Astrocyte of the cerebellum (primary cell): ENCODE measurements around the gene DSCAML1.

Source experiments
- DNase-seq: peaks from one replicate; pipeline ENCODE4 v3.0.0-alpha.2; 2011; ENCODE audit warnings: low read depth
- H3K4me3 ChIP-seq: 2 replicates; pipeline ENCODE4 v1.5.1; 2011; ENCODE audit warnings: mild to moderate bottlenecking, low read depth, low read length, moderate library complexity
- CTCF ChIP-seq: IDR thresholded peaks from 2 replicates; pipeline ENCODE4 v1.5.1; 2012; ENCODE audit warnings: low read length, low read depth, moderate library complexity, mild to moderate bottlenecking; ENCODE audit errors: missing control alignments
- in situ Hi-C: cut with HindIII; loops from 2 replicates; pipeline ENCODE4 v1.10.0; 2017; ENCODE audit warnings: low sequenced_read_pairs

The DSCAML1 gene

GRCh38 chr11:117679461-117679860, 117.6 kb downstream of the DSCAML1 start:
- no peak for TF ChIP-seq CTCF
- no peak overlapping the region for H3K4me3 ChIP-seq
- in situ Hi-C loops: no loop called here
- no peak for DNase-seq

GRCh38 chr11:117678658-117679406, 118.2 kb downstream of the DSCAML1 start:
- in situ Hi-C loops: no loop called here
- no peak overlapping the region for H3K4me3 ChIP-seq
- TF ChIP-seq CTCF: no peak
- DNase-seq: no peak

GRCh38 chr11:117677729-117678310, 119.2 kb downstream of the DSCAML1 start:
- in situ Hi-C loops: no loop called here
- no peak for DNase-seq
- no peak for TF ChIP-seq CTCF
- H3K4me3 ChIP-seq: no peak overlapping the region

- no peak for DNase-seq
- in situ Hi-C loops: no loop called here
Observed at GRCh38 chr11:117676501-117676900, 120.5 kb downstream of the DSCAML1 start.

GRCh38 chr11:117673602-117674001, 123.4 kb downstream of the DSCAML1 start:
- no peak for TF ChIP-seq CTCF
- no peak for DNase-seq
- in situ Hi-C loops: no loop called here
- H3K4me3 ChIP-seq: no peak overlapping the region

More at GRCh38 chr11:117676501-117676900, 120.5 kb downstream of the DSCAML1 start:
- no peak overlapping the region for H3K4me3 ChIP-seq
- no peak for TF ChIP-seq CTCF

- no peak for TF ChIP-seq CTCF
- no peak overlapping the region for H3K4me3 ChIP-seq
- in situ Hi-C loops: no loop called here
- DNase-seq: no peak
Observed at GRCh38 chr11:117671370-117671769, 125.6 kb downstream of the DSCAML1 start.
